ENCODE results near the gene B3GLCT.

DNA sequence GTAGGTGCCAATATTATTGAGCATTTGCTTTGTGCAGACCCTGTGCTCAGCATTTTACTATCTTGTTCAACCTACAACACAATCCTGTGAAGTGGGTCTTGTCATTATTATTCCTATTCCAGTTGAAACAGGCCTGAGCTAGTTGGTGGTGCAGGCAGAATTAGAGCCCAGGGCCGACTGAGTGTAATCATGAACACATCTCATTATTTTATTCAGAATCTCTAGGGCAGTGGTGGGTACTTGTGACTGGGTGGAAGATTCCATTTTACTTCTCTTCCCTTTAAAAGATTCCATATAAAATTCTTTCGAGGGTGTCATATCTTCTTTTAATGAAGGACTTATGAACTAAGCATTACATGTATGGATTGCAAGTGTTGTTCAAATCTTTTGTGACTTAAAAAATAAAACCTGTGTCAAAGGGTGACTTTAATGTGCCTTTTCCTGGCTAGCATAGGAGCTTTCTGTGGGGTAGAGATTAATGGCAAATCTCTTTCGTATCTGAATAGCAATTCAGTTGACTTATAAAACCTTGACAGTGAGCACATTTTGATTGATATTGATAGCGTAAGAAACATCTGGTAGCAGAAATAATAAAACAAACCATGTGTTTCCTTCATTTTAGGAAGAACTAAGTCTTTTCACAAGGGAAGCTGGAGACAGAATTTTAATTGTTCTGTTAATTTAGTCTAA is 20.3 kb downstream of the B3GLCT start:
- TF ChIP-seq EGR1 (IDR thresholded peaks at IDR 0.05; ENCODE audit: low read depth in 2 of 2) (no peak), YY1 (IDR thresholded peaks at IDR 0.05) (no peak), JUND (IDR thresholded peaks at IDR 0.05) (no peak), NR2F2 (IDR thresholded peaks at IDR 0.05) (no peak), RAD21 (IDR thresholded peaks at IDR 0.05) (no peak)
- TF ChIP-seq, protein P1, sequence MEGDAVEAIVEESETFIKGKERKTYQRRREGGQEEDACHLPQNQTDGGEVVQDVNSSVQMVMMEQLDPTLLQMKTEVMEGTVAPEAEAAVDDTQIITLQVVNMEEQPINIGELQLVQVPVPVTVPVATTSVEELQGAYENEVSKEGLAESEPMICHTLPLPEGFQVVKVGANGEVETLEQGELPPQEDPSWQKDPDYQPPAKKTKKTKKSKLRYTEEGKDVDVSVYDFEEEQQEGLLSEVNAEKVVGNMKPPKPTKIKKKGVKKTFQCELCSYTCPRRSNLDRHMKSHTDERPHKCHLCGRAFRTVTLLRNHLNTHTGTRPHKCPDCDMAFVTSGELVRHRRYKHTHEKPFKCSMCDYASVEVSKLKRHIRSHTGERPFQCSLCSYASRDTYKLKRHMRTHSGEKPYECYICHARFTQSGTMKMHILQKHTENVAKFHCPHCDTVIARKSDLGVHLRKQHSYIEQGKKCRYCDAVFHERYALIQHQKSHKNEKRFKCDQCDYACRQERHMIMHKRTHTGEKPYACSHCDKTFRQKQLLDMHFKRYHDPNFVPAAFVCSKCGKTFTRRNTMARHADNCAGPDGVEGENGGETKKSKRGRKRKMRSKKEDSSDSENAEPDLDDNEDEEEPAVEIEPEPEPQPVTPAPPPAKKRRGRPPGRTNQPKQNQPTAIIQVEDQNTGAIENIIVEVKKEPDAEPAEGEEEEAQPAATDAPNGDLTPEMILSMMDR (IDR thresholded peaks at IDR 0.05; ENCODE audit: low read depth, low read length, missing input control), result no peak
- TF ChIP-seq, protein P2, sequence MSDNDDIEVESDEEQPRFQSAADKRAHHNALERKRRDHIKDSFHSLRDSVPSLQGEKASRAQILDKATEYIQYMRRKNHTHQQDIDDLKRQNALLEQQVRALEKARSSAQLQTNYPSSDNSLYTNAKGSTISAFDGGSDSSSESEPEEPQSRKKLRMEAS (IDR thresholded peaks at IDR 0.05), result no peak
- TF ChIP-seq, protein P3, sequence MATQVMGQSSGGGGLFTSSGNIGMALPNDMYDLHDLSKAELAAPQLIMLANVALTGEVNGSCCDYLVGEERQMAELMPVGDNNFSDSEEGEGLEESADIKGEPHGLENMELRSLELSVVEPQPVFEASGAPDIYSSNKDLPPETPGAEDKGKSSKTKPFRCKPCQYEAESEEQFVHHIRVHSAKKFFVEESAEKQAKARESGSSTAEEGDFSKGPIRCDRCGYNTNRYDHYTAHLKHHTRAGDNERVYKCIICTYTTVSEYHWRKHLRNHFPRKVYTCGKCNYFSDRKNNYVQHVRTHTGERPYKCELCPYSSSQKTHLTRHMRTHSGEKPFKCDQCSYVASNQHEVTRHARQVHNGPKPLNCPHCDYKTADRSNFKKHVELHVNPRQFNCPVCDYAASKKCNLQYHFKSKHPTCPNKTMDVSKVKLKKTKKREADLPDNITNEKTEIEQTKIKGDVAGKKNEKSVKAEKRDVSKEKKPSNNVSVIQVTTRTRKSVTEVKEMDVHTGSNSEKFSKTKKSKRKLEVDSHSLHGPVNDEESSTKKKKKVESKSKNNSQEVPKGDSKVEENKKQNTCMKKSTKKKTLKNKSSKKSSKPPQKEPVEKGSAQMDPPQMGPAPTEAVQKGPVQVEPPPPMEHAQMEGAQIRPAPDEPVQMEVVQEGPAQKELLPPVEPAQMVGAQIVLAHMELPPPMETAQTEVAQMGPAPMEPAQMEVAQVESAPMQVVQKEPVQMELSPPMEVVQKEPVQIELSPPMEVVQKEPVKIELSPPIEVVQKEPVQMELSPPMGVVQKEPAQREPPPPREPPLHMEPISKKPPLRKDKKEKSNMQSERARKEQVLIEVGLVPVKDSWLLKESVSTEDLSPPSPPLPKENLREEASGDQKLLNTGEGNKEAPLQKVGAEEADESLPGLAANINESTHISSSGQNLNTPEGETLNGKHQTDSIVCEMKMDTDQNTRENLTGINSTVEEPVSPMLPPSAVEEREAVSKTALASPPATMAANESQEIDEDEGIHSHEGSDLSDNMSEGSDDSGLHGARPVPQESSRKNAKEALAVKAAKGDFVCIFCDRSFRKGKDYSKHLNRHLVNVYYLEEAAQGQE (IDR thresholded peaks at IDR 0.05), result no peak

Measured in liver (tissue), 3 donors.